Measurements from ENCODE around the gene VPS4B.

Gene VPS4B

GRCh38 chr18:63422087-63422863 is at the start of gene VPS4B (continued):
- TF ChIP-seq ZNF280C (tag by site-specific recombination; IDR thresholded peaks at IDR 0.05) (no peak), IKZF3 (tag by site-specific recombination; IDR thresholded peaks at IDR 0.05) (peak; percentile 75; the same call in 1 of the 2 replicates), SP3 (tag by site-specific recombination; IDR thresholded peaks at IDR 0.05) (peak; percentile 100), ZNF18 (tag by site-specific recombination; IDR thresholded peaks at IDR 0.05) (no peak), ZNF19 (tag by site-specific recombination; IDR thresholded peaks at IDR 0.05; ENCODE audit: low read depth) (no peak), ZNF501 (tag by site-specific recombination; IDR thresholded peaks at IDR 0.05) (no peak; the same call in none of the 2 replicates), ZNF175 (tag by site-specific recombination; IDR thresholded peaks at IDR 0.05) (no peak), ZNF223 (tag by site-specific recombination; IDR thresholded peaks at IDR 0.05) (no peak), ZNF777 (tag by site-specific recombination; IDR thresholded peaks at IDR 0.05; ENCODE audit: borderline replicate concordance) (0 out of 2 replicates have a peak, but pooled peaks have one; percentile 30), ZNF747 (tag by site-specific recombination; IDR thresholded peaks at IDR 0.05) (no peak), ZNF792 (tag by site-specific recombination; IDR thresholded peaks at IDR 0.05) (no peak), ZFP69B (tag by site-specific recombination; IDR thresholded peaks at IDR 0.05) (no peak), ZNF37A (tag by site-specific recombination; IDR thresholded peaks at IDR 0.05) (no peak), ZNF366 (tag by site-specific recombination; conservative IDR thresholded peaks at IDR 0.05) (0 out of 2 replicates have a peak, but pooled peaks have one; percentile 24), ZNF629 (tag by site-specific recombination; IDR thresholded peaks at IDR 0.05) (peak; percentile 95), ZNF610 (tag by site-specific recombination; IDR thresholded peaks at IDR 0.05; ENCODE audit: borderline replicate concordance) (0 out of 2 replicates have a peak, but pooled peaks have one; percentile 59), ZNF561 (tag by site-specific recombination; IDR thresholded peaks at IDR 0.05; ENCODE audit: borderline replicate concordance) (peak; percentile 41), ZFP41 (tag by site-specific recombination; IDR thresholded peaks at IDR 0.05; ENCODE audit: borderline replicate concordance) (no peak), ZNF398 (tag by site-specific recombination; IDR thresholded peaks at IDR 0.05) (peak; percentile 82), ZNF292 (tag by site-specific recombination; IDR thresholded peaks at IDR 0.05; ENCODE audit: borderline replicate concordance, low read depth) (no peak), ZNF513 (tag by site-specific recombination; IDR thresholded peaks at IDR 0.05) (no peak), ZNF23 (tag by site-specific recombination; IDR thresholded peaks at IDR 0.05; ENCODE audit: borderline replicate concordance) (no peak), GLI2 (tag by site-specific recombination; IDR thresholded peaks at IDR 0.05; ENCODE audit: borderline replicate concordance, low read depth) (no peak), KLF7 (tag by site-specific recombination; IDR thresholded peaks at IDR 0.05; ENCODE audit: borderline replicate concordance) (peak; percentile 90), ZNF645 (tag by site-specific recombination; IDR thresholded peaks at IDR 0.05) (no peak), CTCF (tag by site-specific recombination; IDR thresholded peaks at IDR 0.05) (no peak), ZNF16 (tag by site-specific recombination; IDR thresholded peaks at IDR 0.05; ENCODE audit: low read depth) (no peak), BCL6B (tag by site-specific recombination; IDR thresholded peaks at IDR 0.05) (peak; percentile 64)

Data from HEK293 (cell line).